HepG2 (cell line): ENCODE measurements around the gene RSPRY1. TPM values are rescaled to one million over a fixed set of nuclear protein-coding genes. Genes with fewer than 3 reads are reported as not detected.

Source experiments
- ATF6 ChIP-seq: sonication (generic); formaldehyde crosslinking; conservative IDR thresholded peaks from 2 replicates; pipeline ENCODE4 v1.4.0; 2020; ENCODE audit warnings: missing genetic modification reagents
- CREM ChIP-seq, 2 experiments: sonication (generic) in 1 of 2; formaldehyde crosslinking in 1 of 2; IDR thresholded peaks; 2 replicates each; pipeline versions ENCODE4 v1.4.0 to v1.6.1; 2016 to 2020; ENCODE audit warnings: antibody characterized with exemption in 1 of 2, mild to moderate bottlenecking in 1 of 2, missing genetic modification reagents in 1 of 2
- FOXA3 ChIP-seq: IDR thresholded peaks from 2 replicates; pipeline ENCODE4 v1.6.1; 2016; ENCODE audit warnings: missing genetic modification reagents, missing compliant biosample characterization
- GABPA ChIP-seq, 2 experiments: IDR thresholded peaks; 2 replicates each; pipeline ENCODE4 v1.6.1; 2011 to 2016; ENCODE audit warnings: low read depth in 2 of 2, low read length in 1 of 2, missing biosample characterization in 1 of 2, missing genetic modification characterization in 1 of 2
- HNRNPLL ChIP-seq: fragments of 200-400 bp; formaldehyde crosslinking; IDR thresholded peaks from 2 replicates; pipeline ENCODE4 v1.6.1; 2017; ENCODE audit warnings: mild to moderate bottlenecking, low read depth, low read length; ENCODE audit not compliant: poor library complexity, severe bottlenecking
- MIXL1 ChIP-seq: IDR thresholded peaks from 2 replicates; pipeline ENCODE4 v1.6.1; 2016
- MXD1 ChIP-seq: sonication (generic); formaldehyde crosslinking; IDR thresholded peaks from 2 replicates; pipeline ENCODE4 v1.4.0; 2020; ENCODE audit warnings: mild to moderate bottlenecking, missing genetic modification reagents
- SNAPC2 ChIP-seq: sonication (generic); formaldehyde crosslinking; IDR thresholded peaks from 2 replicates; pipeline ENCODE4 v1.8.1; 2022; ENCODE audit warnings: mild to moderate bottlenecking, missing genetic modification reagents
- TIGD3 ChIP-seq: sonication (generic); formaldehyde crosslinking; IDR thresholded peaks from 2 replicates; pipeline ENCODE4 v1.5.1; 2020; ENCODE audit warnings: mild to moderate bottlenecking, missing genetic modification reagents, borderline replicate concordance
- ZBTB37 ChIP-seq: sonication (generic); formaldehyde crosslinking; IDR thresholded peaks from 2 replicates; pipeline ENCODE4 v1.4.0; 2020; ENCODE audit warnings: mild to moderate bottlenecking, missing genetic modification reagents
- ZNF224 ChIP-seq: sonication (generic); formaldehyde crosslinking; IDR thresholded peaks from 2 replicates; pipeline ENCODE4 v1.5.0; 2020; ENCODE audit warnings: mild to moderate bottlenecking, missing genetic modification reagents
- ZNF24 ChIP-seq: fragments of 450-650 bp; IDR thresholded peaks from 2 replicates; pipeline ENCODE4 v1.6.1; 2017; ENCODE audit warnings: antibody characterized with exemption, mild to moderate bottlenecking
- ZNF468 ChIP-seq: sonication (generic); formaldehyde crosslinking; IDR thresholded peaks from 2 replicates; pipeline ENCODE4 v1.8.0; 2022; ENCODE audit warnings: mild to moderate bottlenecking, moderate library complexity, missing genetic modification reagents
- ZNF512 ChIP-seq: sonication (generic); formaldehyde crosslinking; IDR thresholded peaks from 2 replicates; pipeline ENCODE4 v1.4.0; 2020; ENCODE audit warnings: mild to moderate bottlenecking, missing genetic modification reagents
- ZNF687 ChIP-seq: sonication (generic); formaldehyde crosslinking; IDR thresholded peaks from 2 replicates; pipeline ENCODE4 v1.5.1; 2020; ENCODE audit warnings: mild to moderate bottlenecking, missing genetic modification reagents, moderate library complexity
- ZNF746 ChIP-seq: sonication (generic); formaldehyde crosslinking; IDR thresholded peaks from 2 replicates; pipeline ENCODE4 v1.8.0; 2022; ENCODE audit warnings: mild to moderate bottlenecking, missing genetic modification reagents
- ZNF891 ChIP-seq: sonication (generic); formaldehyde crosslinking; IDR thresholded peaks from 2 replicates; pipeline ENCODE4 v1.5.0; 2020; ENCODE audit warnings: mild to moderate bottlenecking, missing genetic modification reagents
- polyA plus RNA-seq, 8 experiments: library from polyadenylated mRNA; depleted of rRNA in 3 of 8; stranded (reverse) in 7 of 8; unstranded in 1 of 8; fragments of >200 nt; fragmentation: Illumina TruSeq in 4 of 8; extraction: Trizol in 4 of 8; gene quantifications; 2 replicates each; pipeline versions ENCODE4 v1.2.1 to v1.2.3, GENCODE V29; 2011 to 2016; ENCODE audit warnings: low read depth in 4 of 8, missing spikeins in 1 of 8, mixed read lengths in 1 of 8; ENCODE audit not compliant: insufficient read depth in 1 of 8
- total RNA-seq, 5 experiments: library from RNA; depleted of rRNA; stranded (reverse); fragments of >200 nt; fragmentation: Illumina TruSeq; extraction: Trizol; gene quantifications; 2 replicates each; pipeline ENCODE4 v1.2.3, GENCODE V29; 2016; ENCODE audit warnings: low read depth in 1 of 5

The RSPRY1 gene
- total and polyA plus RNA-seq, 2 of the 13 experiments (the other 11 are each of a cell fraction or from before 2014, with no cell fraction given): 53.4 to 61.0 TPM

GRCh38 chr16:57185446-57185944, 634 bp upstream of the RSPRY1 start (continued):
- TF ChIP-seq TIGD3 (CRISPR knock-in tag) (no peak), MIXL1 (0 out of 2 replicates have a peak, but pooled peaks have one; percentile 40), ZNF468 (no peak), ZNF687 (peak; percentile 53), ZNF24 (no peak), ZNF224 (CRISPR knock-in tag) (peak; percentile 73; the same call in 1 of the 2 replicates), CREM (IDR thresholded peaks at IDR 0.05) (no peak), CREM (CRISPR knock-in tag; IDR thresholded peaks at IDR 0.05) (no peak), ZNF746 (CRISPR knock-in tag) (peak; percentile 85), ZBTB37 (CRISPR knock-in tag) (peak; percentile 64; the same call in 1 of the 2 replicates), MXD1 (CRISPR knock-in tag) (peak; percentile 88), HNRNPLL (peak; percentile 15), ZNF891 (peak; percentile 83), SNAPC2 (no peak; the same call in 1 of the 2 replicates), FOXA3 (CRISPR knock-in tag) (no peak), ZNF512 (CRISPR knock-in tag) (0 out of 2 replicates have a peak, but pooled peaks have one; percentile 75), GABPA (IDR thresholded peaks at IDR 0.05; ENCODE audit: low read depth, low read length) (no peak), GABPA (CRISPR knock-in tag; IDR thresholded peaks at IDR 0.05; ENCODE audit: low read depth) (no peak), ATF6 (CRISPR knock-in tag) (no peak; the same call in 1 of the 2 replicates)
